PC-3 (cell line): ENCODE measurements around the gene OSBPL2. TPM values are rescaled to one million over a fixed set of nuclear protein-coding genes. Genes with fewer than 3 reads are reported as not detected.

ENCODE experiments used
- ATAC-seq: fragments of 200-7000 bp; cut with Tn5 transposase; 2 replicates; pipeline ENCODE4 v1.9.1; 2020; ENCODE audit warnings: mild to moderate bottlenecking, moderate library complexity
- BruUV-seq: library from RNA; stranded (reverse); fragments of 400-500 nt; replicated peaks from 2 replicates; lab custom pipeline; 2021; lab: Mats Ljungman, UMichigan
- CTCF ChIA-PET: fragments of 300-600 bp; sonication (Branson Sonifier 250); formaldehyde crosslinking; loops from one replicate; lab custom pipeline; 2022; ENCODE audit warnings: antibody characterized with exemption; lab: Charles Lee
- POLR2A ChIA-PET: fragments of 300-600 bp; sonication (Branson Sonifier 250); formaldehyde crosslinking; loops from one replicate; lab custom pipeline; 2022; ENCODE audit warnings: antibody characterized with exemption; ENCODE audit not compliant: unreplicated experiment; lab: Charles Lee
- DNase-seq: peaks from one replicate; pipeline ENCODE4 v3.0.0-alpha.2; 2015
- H2AFZ ChIP-seq: fragments of 300-600 bp; sonication (generic); 2 replicates; pipeline ENCODE4 v1.6.0; 2016; ENCODE audit warnings: antibody characterized with exemption, low read length
- H3F3A ChIP-seq: fragments of 300-600 bp; sonication (generic); one replicate; pipeline ENCODE4 v1.6.0; 2017; ENCODE audit warnings: antibody characterized with exemption, low read length, control low read depth, mild to moderate bottlenecking; ENCODE audit not compliant: unreplicated experiment
- H3K27ac ChIP-seq: fragments of 300-600 bp; sonication (generic); 2 replicates; pipeline ENCODE4 v1.5.1; 2016; ENCODE audit warnings: mild to moderate bottlenecking, low read length
- H3K27me3 ChIP-seq: fragments of 300-600 bp; sonication (generic); 2 replicates; pipeline ENCODE4 v1.6.1; 2016; ENCODE audit warnings: low read length, mixed read lengths
- H3K36me3 ChIP-seq: fragments of 300-600 bp; sonication (generic); 2 replicates; pipeline ENCODE4 v1.6.1; 2016; ENCODE audit warnings: low read depth, mixed run types, low read length, mixed read lengths
- H3K4me1 ChIP-seq: fragments of 300-600 bp; sonication (generic); 2 replicates; pipeline ENCODE4 v1.5.1; 2016; ENCODE audit warnings: low read length; ENCODE audit not compliant: insufficient read depth
- H3K4me2 ChIP-seq: fragments of 300-600 bp; sonication (generic); 2 replicates; pipeline ENCODE4 v1.6.0; 2016; ENCODE audit warnings: low read length
- H3K4me3 ChIP-seq: fragments of 300-600 bp; sonication (generic); 2 replicates; pipeline ENCODE4 v1.5.1; 2016; ENCODE audit warnings: mild to moderate bottlenecking, low read length, mixed read lengths
- H3K79me2 ChIP-seq: fragments of 300-600 bp; sonication (generic); 2 replicates; pipeline ENCODE4 v1.6.1; 2017; ENCODE audit warnings: low read length, mixed read lengths
- H3K9ac ChIP-seq: fragments of 300-600 bp; sonication (generic); 2 replicates; pipeline ENCODE4 v1.6.0; 2016; ENCODE audit warnings: mild to moderate bottlenecking, low read length
- H3K9me2 ChIP-seq: fragments of 300-600 bp; sonication (generic); replicated peaks from 2 replicates; pipeline ENCODE4 v1.6.1; 2016; ENCODE audit warnings: mixed run types, low read length, mixed read lengths
- H3K9me3 ChIP-seq: fragments of 300-600 bp; sonication (generic); 2 replicates; pipeline ENCODE4 v1.6.1; 2016; ENCODE audit warnings: low read length, mixed read lengths
- H4K20me1 ChIP-seq: fragments of 300-600 bp; sonication (generic); 2 replicates; pipeline ENCODE4 v1.6.1; 2016; ENCODE audit warnings: low read length, mixed read lengths
- EZH2 ChIP-seq: fragments of 300-600 bp; sonication (generic); IDR thresholded peaks from one replicate; pipeline ENCODE4 v1.6.1; 2017; ENCODE audit warnings: antibody characterized with exemption, mild to moderate bottlenecking, low read length; ENCODE audit not compliant: unreplicated experiment
- EZH2phosphoT487 ChIP-seq: fragments of 300-600 bp; sonication (generic); IDR thresholded peaks from 2 replicates; pipeline ENCODE4 v1.6.1; 2018; ENCODE audit warnings: mild to moderate bottlenecking, antibody characterized with exemption, low read length, borderline replicate concordance
- intact Hi-C: fragments of 100-400 bp; cut with micrococcal nuclease; formaldehyde crosslinking; loops from 2 replicates; pipeline ENCODE4 v1.9.0; 2023
- total RNA-seq: library from RNA; depleted of rRNA; stranded (reverse); fragments of >200 nt; gene quantifications from 2 replicates; pipeline ENCODE4 v1.2.3, GENCODE V29; 2014
- TF ChIP-seq, protein P1 (sequence below): fragments of 300-600 bp; sonication (generic); conservative IDR thresholded peaks from 2 replicates; pipeline ENCODE4 v1.5.1; 2017; ENCODE audit warnings: antibody characterized with exemption, low read depth, mild to moderate bottlenecking, low read length

OSBPL2 gene
- total RNA-seq, 1 experiment from 2014 or later: 39.7 TPM

DNA sequence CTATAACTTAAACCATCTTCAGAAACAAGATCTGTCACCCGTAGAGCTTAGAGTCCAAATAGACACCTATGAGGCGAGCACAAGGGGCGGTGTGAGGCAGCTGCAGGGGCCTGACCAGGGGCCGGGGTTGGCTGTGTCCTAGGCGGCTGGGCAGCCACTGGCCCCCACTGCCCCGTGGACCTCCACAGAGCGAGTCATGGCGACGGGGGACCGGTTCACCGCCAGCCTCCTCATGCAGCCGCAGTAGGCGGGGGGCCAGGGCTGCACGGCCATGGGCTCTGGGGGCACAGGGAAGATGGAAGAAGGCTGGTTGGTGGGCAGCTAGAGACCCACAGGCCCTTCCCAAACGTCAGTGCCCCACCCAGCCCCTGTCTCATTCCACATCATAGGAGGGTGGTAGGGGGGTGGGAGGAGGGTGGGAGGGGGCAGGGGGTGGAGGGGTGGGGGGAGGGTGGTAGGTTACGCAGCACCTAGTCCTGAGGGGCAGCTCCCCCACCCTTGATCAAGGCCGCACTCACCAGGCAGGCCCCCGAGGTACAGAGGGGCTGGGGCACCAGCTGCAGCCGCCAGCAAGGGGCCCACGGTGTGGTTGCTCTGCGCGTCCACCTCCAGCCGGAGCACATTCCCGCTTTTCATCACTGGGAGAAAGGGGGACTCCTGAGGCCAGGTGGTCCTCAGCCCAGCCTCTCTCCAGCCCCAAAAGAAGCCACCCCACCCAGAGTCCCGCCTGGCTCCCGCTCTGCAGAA, 71.0 kb downstream of the OSBPL2 start:
- ChIA-PET POLR2A (no interaction called here), CTCF (no interaction called here)
- H3K79me2 ChIP-seq: peaks cover 30% of the 10 kb centered on the region
- no peaks in the 10 kb centered on the region for H3K27me3 ChIP-seq
- H3K9me3 ChIP-seq: no peaks in the 10 kb centered on the region
- no peak overlapping the region for H2AFZ ChIP-seq
- H3K4me1 ChIP-seq: peaks cover 25% of the 10 kb centered on the region
- DNase-seq: no peak
- no peak overlapping the region for H3K4me3 ChIP-seq
- no peak overlapping the region for H3K27ac ChIP-seq
- H4K20me1 ChIP-seq: peaks cover 44% of the 10 kb centered on the region
- intact Hi-C loops: no loop called here
- H3F3A ChIP-seq: peaks cover 16% of the 10 kb centered on the region
- H3K4me2 ChIP-seq: no peak overlapping the region
- no peak overlapping the region for H3K9ac ChIP-seq
- TF ChIP-seq, protein P1, sequence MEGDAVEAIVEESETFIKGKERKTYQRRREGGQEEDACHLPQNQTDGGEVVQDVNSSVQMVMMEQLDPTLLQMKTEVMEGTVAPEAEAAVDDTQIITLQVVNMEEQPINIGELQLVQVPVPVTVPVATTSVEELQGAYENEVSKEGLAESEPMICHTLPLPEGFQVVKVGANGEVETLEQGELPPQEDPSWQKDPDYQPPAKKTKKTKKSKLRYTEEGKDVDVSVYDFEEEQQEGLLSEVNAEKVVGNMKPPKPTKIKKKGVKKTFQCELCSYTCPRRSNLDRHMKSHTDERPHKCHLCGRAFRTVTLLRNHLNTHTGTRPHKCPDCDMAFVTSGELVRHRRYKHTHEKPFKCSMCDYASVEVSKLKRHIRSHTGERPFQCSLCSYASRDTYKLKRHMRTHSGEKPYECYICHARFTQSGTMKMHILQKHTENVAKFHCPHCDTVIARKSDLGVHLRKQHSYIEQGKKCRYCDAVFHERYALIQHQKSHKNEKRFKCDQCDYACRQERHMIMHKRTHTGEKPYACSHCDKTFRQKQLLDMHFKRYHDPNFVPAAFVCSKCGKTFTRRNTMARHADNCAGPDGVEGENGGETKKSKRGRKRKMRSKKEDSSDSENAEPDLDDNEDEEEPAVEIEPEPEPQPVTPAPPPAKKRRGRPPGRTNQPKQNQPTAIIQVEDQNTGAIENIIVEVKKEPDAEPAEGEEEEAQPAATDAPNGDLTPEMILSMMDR: no peak
- TF ChIP-seq EZH2phosphoT487 (no peak), EZH2 (no peak)
- no peak for ATAC-seq
- H3K36me3 ChIP-seq: peaks cover 67% of the 10 kb centered on the region
- BruUV-seq: no TSS peak
- no peaks in the 10 kb centered on the region for H3K9me2 ChIP-seq

DNA sequence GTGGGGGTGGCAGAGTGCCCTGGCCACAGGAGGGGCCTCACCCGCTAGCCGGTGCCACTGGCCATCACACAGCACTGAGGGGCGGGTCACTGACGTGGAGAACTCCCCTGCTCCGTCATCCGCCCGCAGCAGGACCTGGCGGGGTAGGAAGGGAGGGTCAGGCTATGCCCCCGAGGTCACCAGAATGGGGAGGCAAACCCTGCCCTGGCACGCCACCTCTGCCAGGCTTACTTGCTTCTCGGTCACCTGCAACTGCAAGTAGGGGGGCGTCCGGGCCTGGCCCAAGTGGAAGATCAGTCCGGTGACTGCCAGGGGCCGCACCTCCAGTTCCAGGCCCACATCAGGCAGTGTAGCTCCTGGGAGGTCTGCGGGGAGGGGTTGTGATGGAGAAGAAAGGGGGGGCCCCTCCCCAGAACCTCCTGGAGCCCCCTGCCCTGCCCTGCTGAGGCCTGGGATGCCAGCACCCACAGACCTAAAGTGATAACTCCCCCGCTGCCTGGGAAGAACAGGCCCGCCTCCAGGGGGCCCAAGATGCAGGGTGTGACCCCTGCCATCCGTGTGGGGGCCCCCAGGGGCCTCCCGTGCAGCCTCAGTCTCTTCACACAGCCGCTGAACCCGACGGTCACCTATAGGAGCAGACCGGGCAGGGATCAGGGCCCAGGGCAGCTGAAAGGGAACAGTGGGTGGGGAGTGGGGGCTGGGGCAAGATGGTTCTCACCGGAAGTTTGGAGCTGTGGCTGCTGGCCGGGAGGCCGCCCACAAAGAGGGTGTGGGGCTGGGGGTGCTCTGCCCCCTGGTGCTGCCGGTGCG, 71.8 kb downstream of the OSBPL2 start:
- CTCF ChIA-PET: no interaction called here
- POLR2A ChIA-PET: no interaction called here
- Histone ChIP-seq H2AFZ (no peak overlapping the region), H3K27ac (no peak overlapping the region), H3K9me2 (no peaks in the 10 kb centered on the region), H3K4me2 (no peak overlapping the region), H4K20me1 (peaks cover 36% of the 10 kb centered on the region), H3K9me3 (no peaks in the 10 kb centered on the region), H3F3A (peaks cover 16% of the 10 kb centered on the region), H3K9ac (no peak overlapping the region), H3K4me1 (peaks cover 19% of the 10 kb centered on the region), H3K79me2 (peaks cover 22% of the 10 kb centered on the region), H3K27me3 (no peaks in the 10 kb centered on the region), H3K36me3 (peaks cover 67% of the 10 kb centered on the region), H3K4me3 (no peak overlapping the region)
- no peak for DNase-seq
- TF ChIP-seq EZH2 (no peak), EZH2phosphoT487 (no peak)
- TF ChIP-seq, protein P1: no peak
- intact Hi-C loops: no loop called here
- ATAC-seq: no peak
- TSS peak; percentile 19 for BruUV-seq

DNA sequence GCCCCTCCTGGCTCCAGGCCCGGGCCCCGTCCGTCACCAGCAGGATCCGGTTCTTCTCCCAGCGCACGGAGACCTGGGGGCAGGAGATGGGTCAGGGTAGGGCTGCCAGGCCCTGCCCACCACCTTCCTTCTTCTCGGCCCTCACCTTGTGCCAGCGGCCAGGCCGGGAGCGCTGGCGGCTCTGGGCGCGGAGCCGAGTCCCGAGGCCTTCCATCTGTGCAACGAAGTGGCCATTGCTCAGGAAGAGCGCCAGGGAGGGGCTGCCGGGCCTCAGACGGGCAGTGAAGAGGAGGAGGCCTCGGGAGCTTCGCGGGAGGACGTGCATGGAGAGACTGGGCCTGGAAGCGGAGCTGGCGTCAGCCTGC, 72.4 kb downstream of the OSBPL2 start:
- intact Hi-C loops: no loop called here
- ChIA-PET POLR2A (no interaction called here), CTCF (no interaction called here)
- DNase-seq (no peak), ATAC-seq (no peak)
- peaks cover 30% of the 10 kb centered on the region for H4K20me1 ChIP-seq
- no TSS peak for BruUV-seq
- peaks cover 67% of the 10 kb centered on the region for H3K36me3 ChIP-seq
- no peak overlapping the region for H3K4me2 ChIP-seq
- no peak overlapping the region for H3K4me3 ChIP-seq
- H3K9me2 ChIP-seq: no peaks in the 10 kb centered on the region
- H3K4me1 ChIP-seq: peaks cover 13% of the 10 kb centered on the region
- H3K9me3 ChIP-seq: no peaks in the 10 kb centered on the region
- no peak overlapping the region for H2AFZ ChIP-seq
- TF ChIP-seq, protein P1: no peak
- TF ChIP-seq EZH2phosphoT487: no peak
- no peak for TF ChIP-seq EZH2
- no peaks in the 10 kb centered on the region for H3K27me3 ChIP-seq
- H3K9ac ChIP-seq: no peak overlapping the region
- peaks cover 16% of the 10 kb centered on the region for H3K79me2 ChIP-seq
- peaks cover 10% of the 10 kb centered on the region for H3F3A ChIP-seq
- no peak overlapping the region for H3K27ac ChIP-seq
